ENCODE data around the gene ADD1.

ADD1 gene

GRCh38 chr4:2807571-2807970 lies 36.1 kb upstream of the ADD1 start:
- no peak overlapping the region for H3K4me3 ChIP-seq (ENCODE audit: low read depth, low read length)
- TF ChIP-seq, protein P1, sequence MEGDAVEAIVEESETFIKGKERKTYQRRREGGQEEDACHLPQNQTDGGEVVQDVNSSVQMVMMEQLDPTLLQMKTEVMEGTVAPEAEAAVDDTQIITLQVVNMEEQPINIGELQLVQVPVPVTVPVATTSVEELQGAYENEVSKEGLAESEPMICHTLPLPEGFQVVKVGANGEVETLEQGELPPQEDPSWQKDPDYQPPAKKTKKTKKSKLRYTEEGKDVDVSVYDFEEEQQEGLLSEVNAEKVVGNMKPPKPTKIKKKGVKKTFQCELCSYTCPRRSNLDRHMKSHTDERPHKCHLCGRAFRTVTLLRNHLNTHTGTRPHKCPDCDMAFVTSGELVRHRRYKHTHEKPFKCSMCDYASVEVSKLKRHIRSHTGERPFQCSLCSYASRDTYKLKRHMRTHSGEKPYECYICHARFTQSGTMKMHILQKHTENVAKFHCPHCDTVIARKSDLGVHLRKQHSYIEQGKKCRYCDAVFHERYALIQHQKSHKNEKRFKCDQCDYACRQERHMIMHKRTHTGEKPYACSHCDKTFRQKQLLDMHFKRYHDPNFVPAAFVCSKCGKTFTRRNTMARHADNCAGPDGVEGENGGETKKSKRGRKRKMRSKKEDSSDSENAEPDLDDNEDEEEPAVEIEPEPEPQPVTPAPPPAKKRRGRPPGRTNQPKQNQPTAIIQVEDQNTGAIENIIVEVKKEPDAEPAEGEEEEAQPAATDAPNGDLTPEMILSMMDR (IDR thresholded peaks at IDR 0.05; ENCODE audit: low read depth, low read length) = no peak

DNA sequence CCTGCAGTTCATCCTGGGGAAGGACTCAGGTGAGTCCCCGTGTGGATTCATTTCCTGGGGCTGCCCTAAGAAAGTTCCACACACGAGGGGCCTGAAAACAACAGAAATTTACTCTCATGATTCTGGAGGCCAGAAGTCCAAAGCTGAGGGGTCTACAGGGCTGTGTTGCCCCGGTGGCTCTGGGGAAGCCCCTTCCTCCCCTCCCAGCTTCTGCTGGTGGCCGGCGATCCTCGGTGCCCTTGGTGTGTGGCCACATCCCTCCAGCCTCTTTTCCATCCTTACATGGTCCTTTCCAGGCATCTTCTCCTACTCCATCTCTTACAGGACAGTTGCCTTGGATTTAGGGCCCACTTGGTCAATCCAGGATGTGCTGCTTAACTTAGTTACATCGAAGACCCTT lies 35.6 kb upstream of the ADD1 start:
- no peak overlapping the region for H3K4me3 ChIP-seq (ENCODE audit: low read depth, low read length)
- TF ChIP-seq, protein P1 (IDR thresholded peaks at IDR 0.05; ENCODE audit: low read depth, low read length) = no peak

DNA sequence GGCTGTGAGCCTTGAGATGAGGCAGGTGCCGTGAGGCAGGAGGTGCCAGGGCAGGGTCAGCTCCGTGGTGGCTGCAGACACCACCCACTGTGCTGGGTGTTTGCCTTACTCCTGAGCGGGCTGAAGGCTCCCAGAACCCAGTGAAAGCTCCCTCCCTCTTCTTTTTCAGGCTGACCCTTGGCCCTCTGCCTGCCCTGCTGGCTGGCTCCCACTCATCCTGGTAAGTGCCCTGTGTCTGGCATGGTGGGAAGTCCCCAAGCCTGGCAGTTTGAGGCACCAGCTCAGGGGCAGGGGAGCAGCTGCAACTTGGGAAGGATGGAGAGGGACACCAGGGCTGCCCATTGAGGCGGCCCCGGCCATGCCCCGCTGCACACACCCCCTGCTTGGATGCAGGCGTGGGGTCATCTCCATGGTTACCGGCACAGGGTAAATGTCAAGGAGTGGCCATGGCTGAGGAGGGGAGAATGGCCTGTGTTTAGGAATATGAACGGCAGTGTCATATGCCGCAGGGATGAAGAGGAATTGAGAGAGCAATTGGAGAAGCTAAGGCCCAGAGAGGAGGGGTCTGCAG lies 33.9 kb upstream of the ADD1 start:
- TF ChIP-seq, protein P1 (IDR thresholded peaks at IDR 0.05; ENCODE audit: low read depth, low read length) = no peak
- no peak overlapping the region for H3K4me3 ChIP-seq (ENCODE audit: low read depth, low read length)

- no peak overlapping the region for H3K4me3 ChIP-seq (ENCODE audit: low read depth, low read length)
These were observed 33.3 kb upstream of the ADD1 start for GRCh38 chr4:2810388-2810787.

GRCh38 chr4:2811830-2812611 lies 31.6 kb upstream of the ADD1 start:
- TF ChIP-seq, protein P1 (IDR thresholded peaks at IDR 0.05; ENCODE audit: low read depth, low read length) = no peak
- H3K4me3 ChIP-seq (ENCODE audit: low read depth, low read length) = no peak overlapping the region

More at GRCh38 chr4:2810388-2810787, 33.3 kb upstream of the ADD1 start:
- TF ChIP-seq, protein P1 (IDR thresholded peaks at IDR 0.05; ENCODE audit: low read depth, low read length) = no peak

DNA sequence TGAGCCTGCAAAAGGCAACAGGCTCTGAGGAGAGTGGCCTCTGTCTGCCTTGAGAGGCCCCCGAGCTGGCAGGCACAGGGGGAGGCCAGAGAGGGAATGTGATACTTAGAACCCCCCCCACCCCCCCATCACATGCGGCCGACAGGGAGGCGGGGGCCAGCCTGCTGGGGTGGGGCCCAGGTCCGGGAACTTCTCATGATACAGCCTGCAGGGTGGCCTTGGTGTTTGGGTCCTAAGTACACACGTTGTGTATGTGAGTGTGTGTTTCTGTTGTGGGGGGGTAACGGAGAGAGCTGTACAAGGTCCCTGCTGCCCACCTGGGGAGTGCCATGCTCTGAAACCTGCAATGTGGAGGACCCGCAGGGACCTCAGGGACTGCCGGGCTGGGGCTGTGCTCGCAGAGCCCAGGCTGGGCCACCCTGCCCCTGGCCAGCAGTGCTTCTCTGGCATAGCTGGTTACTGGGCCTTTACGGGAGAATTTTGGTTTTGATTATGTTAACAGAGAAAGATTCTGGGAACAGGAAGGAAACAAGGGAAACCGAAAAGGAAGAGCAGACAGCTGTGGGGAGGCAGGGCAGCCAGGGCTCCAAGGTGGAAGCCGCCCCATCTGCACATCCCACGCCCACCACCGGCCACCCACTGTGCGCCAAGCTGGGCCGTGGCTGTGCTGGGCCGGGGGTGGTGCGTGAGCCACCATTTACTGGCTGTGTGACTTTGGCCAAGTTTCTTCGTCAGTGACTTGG lies 30.9 kb upstream of the ADD1 start:
- no peak overlapping the region for H3K4me3 ChIP-seq (ENCODE audit: low read depth, low read length)
- TF ChIP-seq, protein P1 (IDR thresholded peaks at IDR 0.05; ENCODE audit: low read depth, low read length) = no peak
